Hepatocyte (in vitro differentiated cells): ENCODE measurements around the gene NUP214. TPM values are rescaled to one million over a fixed set of nuclear protein-coding genes. Genes with fewer than 3 reads are reported as not detected.
"Not testable (repeated sequence)": the region's sequence is repeated elsewhere in the genome, so short reads cannot be mapped to it uniquely, and the experiment has no call there.

Experiments used
- DNase-seq: peaks from one replicate; pipeline ENCODE4 v3.0.0-alpha.2; 2016; ENCODE audit warnings: low spot score
- H2AFZ ChIP-seq: fragments of 200-600 bp; sonication (generic); 2 replicates; pipeline ENCODE4 v1.6.0; 2016; ENCODE audit warnings: antibody characterized with exemption, mild to moderate bottlenecking
- H3K27ac ChIP-seq: fragments of 200-600 bp; sonication (generic); 2 replicates; pipeline ENCODE4 v1.5.1; 2016; ENCODE audit warnings: mild to moderate bottlenecking
- H3K27me3 ChIP-seq: fragments of 200-600 bp; sonication (generic); 2 replicates; pipeline ENCODE4 v1.6.1; 2016
- H3K36me3 ChIP-seq: fragments of 200-600 bp; sonication (generic); replicated peaks from 2 replicates; pipeline ENCODE4 v1.5.1; 2016; ENCODE audit warnings: low read depth; ENCODE audit not compliant: insufficient read depth
- H3K4me1 ChIP-seq: fragments of 200-600 bp; sonication (generic); 2 replicates; pipeline ENCODE4 v1.5.1; 2016; ENCODE audit warnings: mild to moderate bottlenecking, moderate library complexity; ENCODE audit not compliant: insufficient read depth
- H3K4me2 ChIP-seq: fragments of 200-600 bp; sonication (generic); 2 replicates; pipeline ENCODE4 v1.6.0; 2016
- H3K4me3 ChIP-seq: fragments of 200-600 bp; sonication (generic); 2 replicates; pipeline ENCODE4 v1.5.1; 2016; ENCODE audit warnings: mild to moderate bottlenecking
- H3K79me2 ChIP-seq: fragments of 200-600 bp; sonication (generic); 2 replicates; pipeline ENCODE4 v1.6.0; 2017; ENCODE audit warnings: mild to moderate bottlenecking
- H3K9me2 ChIP-seq: fragments of 200-600 bp; sonication (generic); replicated peaks from 2 replicates; pipeline ENCODE4 v1.6.0; 2017; ENCODE audit warnings: mild to moderate bottlenecking; ENCODE audit not compliant: insufficient read depth
- H3K9me3 ChIP-seq: fragments of 200-600 bp; sonication (generic); 2 replicates; pipeline ENCODE4 v1.5.1; 2016; ENCODE audit warnings: low read depth, mild to moderate bottlenecking
- H4K20me1 ChIP-seq: fragments of 200-600 bp; sonication (generic); 2 replicates; pipeline ENCODE4 v1.6.0; 2016; ENCODE audit warnings: mild to moderate bottlenecking; ENCODE audit not compliant: insufficient read depth, poor library complexity, severe bottlenecking
- EZH2 ChIP-seq: fragments of 200-600 bp; sonication (generic); IDR thresholded peaks from 2 replicates; pipeline ENCODE4 v1.6.1; 2016; ENCODE audit warnings: antibody characterized with exemption, mild to moderate bottlenecking, borderline replicate concordance
- EZH2phosphoT487 ChIP-seq: fragments of 200-600 bp; sonication (generic); IDR thresholded peaks from one replicate; pipeline ENCODE4 v1.6.1; 2018; ENCODE audit warnings: antibody characterized with exemption, mild to moderate bottlenecking, low read depth, moderate library complexity; ENCODE audit not compliant: unreplicated experiment, severe bottlenecking
- WGBS: methylation state at CpG from one replicate; pipeline ENCODE4 v1.1.6; 2016; ENCODE audit warnings: low lambda C conversion rate; ENCODE audit errors: missing lambda C conversion rate; 5-methylcytosine and 5-hydroxymethylcytosine counted together
- polyA plus RNA-seq: library from polyadenylated mRNA; unstranded; fragments of >200 nt; fragmentation: Nextera tagmentation; extraction: Ambion mirVana; gene quantifications from 2 replicates; pipeline ENCODE4 v1.2.1, GENCODE V29; 2016
- total RNA-seq: library from RNA; depleted of rRNA; stranded (reverse); fragments of >200 nt; gene quantifications from 2 replicates; pipeline ENCODE4 v1.2.3, GENCODE V29; 2014
- TF ChIP-seq, protein P1 (sequence below): fragments of 200-600 bp; sonication (generic); IDR thresholded peaks from 2 replicates; pipeline ENCODE4 v1.5.1; 2016; ENCODE audit warnings: antibody characterized with exemption, mild to moderate bottlenecking; ENCODE audit not compliant: poor library complexity

The NUP214 gene
- total and polyA plus RNA-seq, 2 experiments from 2014 or later = 13.7 to 18.1 TPM

DNA sequence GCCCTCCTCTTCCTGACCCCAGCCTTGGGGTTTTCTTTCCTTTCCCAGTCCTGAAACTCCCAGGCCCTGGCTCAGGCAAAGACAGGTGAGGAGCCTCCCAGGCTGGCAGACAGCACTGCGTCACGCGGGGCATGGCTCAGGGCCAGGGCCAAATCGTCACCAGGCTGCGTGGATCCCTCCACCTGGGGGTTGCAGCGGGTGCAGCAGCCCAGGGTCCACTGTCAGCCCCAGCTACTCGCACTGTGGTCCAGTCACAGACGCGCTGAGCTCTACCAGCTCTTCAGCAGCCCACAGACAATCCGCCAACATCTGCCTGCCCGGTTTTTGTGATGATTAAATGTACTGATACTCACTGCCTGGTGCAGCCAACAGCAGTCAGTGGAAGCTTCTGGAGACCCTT lies 138.8 kb downstream of the NUP214 start:
- H3K4me1 ChIP-seq = no peaks in the 10 kb centered on the region

DNA sequence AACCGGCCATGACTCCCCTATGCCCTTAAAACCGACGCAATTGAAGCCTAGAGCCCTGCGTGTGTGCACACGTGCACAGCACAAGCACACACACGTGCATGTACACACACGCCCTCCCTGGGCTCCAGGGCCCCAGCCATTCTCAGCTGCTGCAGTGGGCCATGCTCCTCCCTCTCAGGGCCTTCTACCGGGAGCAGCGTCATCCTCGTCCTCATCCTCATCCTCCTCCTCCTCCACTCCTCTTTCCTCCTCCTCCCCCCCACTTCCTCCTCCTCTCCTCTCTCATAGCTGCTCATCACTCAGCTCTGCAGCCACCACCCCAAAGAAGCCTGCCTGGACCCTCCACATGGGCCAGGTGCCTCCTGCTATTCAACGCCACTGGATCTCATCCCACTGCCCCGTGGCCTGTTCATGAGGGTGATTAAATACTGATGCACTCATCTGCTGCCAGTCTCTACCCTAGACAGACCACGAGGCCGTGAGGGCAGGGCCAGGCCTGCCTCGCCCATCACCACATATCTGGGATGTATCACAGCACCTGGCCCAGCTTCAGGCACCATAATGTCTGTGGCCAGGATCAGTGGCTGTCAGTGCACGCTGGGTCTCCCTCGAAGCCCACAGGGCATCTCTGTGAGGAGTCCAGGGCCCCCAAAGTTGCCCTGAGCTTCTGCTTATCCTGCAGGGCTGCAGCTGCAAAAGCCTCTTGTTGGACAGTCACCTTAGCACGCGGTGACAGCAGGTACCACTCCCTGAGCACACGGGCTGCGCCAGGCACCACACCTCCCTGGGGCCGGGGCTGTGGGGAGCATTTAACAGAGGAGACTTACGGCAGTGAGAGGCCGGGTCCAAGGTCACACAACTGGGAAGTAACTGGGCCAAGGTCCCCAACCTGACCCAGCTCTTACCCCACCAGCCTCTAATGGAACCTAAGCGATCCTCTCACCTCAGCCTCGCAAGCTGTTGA lies 141.2 kb downstream of the NUP214 start:
- H3K79me2 ChIP-seq = no peaks in the 10 kb centered on the region
- H3K4me1 ChIP-seq = no peaks in the 10 kb centered on the region
- TF ChIP-seq EZH2phosphoT487 (no peak), EZH2 (no peak)
- TF ChIP-seq, protein P1, sequence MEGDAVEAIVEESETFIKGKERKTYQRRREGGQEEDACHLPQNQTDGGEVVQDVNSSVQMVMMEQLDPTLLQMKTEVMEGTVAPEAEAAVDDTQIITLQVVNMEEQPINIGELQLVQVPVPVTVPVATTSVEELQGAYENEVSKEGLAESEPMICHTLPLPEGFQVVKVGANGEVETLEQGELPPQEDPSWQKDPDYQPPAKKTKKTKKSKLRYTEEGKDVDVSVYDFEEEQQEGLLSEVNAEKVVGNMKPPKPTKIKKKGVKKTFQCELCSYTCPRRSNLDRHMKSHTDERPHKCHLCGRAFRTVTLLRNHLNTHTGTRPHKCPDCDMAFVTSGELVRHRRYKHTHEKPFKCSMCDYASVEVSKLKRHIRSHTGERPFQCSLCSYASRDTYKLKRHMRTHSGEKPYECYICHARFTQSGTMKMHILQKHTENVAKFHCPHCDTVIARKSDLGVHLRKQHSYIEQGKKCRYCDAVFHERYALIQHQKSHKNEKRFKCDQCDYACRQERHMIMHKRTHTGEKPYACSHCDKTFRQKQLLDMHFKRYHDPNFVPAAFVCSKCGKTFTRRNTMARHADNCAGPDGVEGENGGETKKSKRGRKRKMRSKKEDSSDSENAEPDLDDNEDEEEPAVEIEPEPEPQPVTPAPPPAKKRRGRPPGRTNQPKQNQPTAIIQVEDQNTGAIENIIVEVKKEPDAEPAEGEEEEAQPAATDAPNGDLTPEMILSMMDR = no peak
- no peak overlapping the region for H3K4me2 ChIP-seq
- no peaks in the 10 kb centered on the region for H3K36me3 ChIP-seq
- H3K4me3 ChIP-seq = no peak overlapping the region
- WGBS = 84% methylated on average over 25 of the region's 26 CpGs
- no peaks in the 10 kb centered on the region for H3K27me3 ChIP-seq
- no peak overlapping the region for H3K27ac ChIP-seq
- H2AFZ ChIP-seq = no peak overlapping the region
- H4K20me1 ChIP-seq = no peaks in the 10 kb centered on the region
- peak; percentile 4 for DNase-seq
- no peaks in the 10 kb centered on the region for H3K9me3 ChIP-seq
- H3K9me2 ChIP-seq = no peaks in the 10 kb centered on the region

More for the DNA sequence above, 138.8 kb downstream of the NUP214 start:
- Histone ChIP-seq H3K27ac (no peak overlapping the region), H3K27me3 (no peaks in the 10 kb centered on the region), H3K4me3 (no peak overlapping the region), H2AFZ (no peak overlapping the region), H3K36me3 (no peaks in the 10 kb centered on the region), H3K9me2 (no peaks in the 10 kb centered on the region), H3K9me3 (no peaks in the 10 kb centered on the region), H3K4me2 (no peak overlapping the region), H4K20me1 (no peaks in the 10 kb centered on the region), H3K79me2 (no peaks in the 10 kb centered on the region)
- no peak for DNase-seq
- TF ChIP-seq EZH2 (no peak), EZH2phosphoT487 (no peak)
- TF ChIP-seq, protein P1 = no peak
- 91% methylated on average over 11 of the region's 11 CpGs for WGBS

DNA sequence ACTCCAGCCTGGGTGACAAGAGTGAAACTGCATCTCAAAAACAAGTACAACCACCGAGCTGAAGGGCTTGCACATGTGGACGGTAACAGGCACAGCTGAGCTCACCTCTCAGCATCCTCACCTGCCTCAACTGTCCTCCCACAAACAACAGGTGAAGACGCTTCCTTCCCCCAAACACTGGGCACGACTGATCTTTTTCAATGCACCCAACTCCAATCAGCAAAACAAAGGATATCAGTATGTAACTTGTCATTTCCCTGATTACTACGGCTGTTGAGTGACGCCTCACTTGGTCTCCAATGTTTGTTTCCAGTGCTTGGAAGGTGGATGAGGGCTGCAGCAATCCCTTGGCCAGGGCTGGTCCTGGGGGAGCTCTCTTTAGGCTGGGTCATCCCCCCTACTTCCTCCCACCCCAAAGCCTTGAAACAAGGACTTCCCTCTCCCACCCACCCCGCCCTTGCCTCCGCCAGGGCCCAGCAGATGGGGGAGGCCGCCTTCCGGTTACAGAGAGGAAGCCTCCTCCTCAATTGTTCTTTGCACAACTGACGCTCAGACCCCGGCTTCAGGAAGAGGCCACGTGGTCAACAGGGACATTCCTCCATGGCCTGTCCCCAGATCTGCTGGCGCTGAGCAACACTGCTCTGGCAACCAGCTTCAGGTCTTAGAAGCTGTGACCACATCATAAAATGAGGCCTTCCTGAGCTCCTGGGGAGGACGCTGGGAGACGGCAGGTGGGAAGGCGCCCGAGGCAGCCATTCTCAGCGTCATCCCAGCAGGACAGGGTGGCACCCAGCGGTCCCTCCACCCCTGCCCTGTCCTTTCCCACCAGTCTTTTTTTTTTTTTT lies 145.0 kb downstream of the NUP214 start:
- no peaks in the 10 kb centered on the region for H3K9me3 ChIP-seq
- TF ChIP-seq EZH2phosphoT487 (no peak), EZH2 (no peak)
- TF ChIP-seq, protein P1 = no peak
- peaks cover 18% of the 10 kb centered on the region for H3K27me3 ChIP-seq
- H3K4me2 ChIP-seq = no peak overlapping the region
- H3K36me3 ChIP-seq = no peaks in the 10 kb centered on the region
- H4K20me1 ChIP-seq = no peaks in the 10 kb centered on the region
- WGBS = 80% methylated on average over 17 of the region's 20 CpGs
- no peaks in the 10 kb centered on the region for H3K4me1 ChIP-seq
- H3K9me2 ChIP-seq = no peaks in the 10 kb centered on the region
- no peak for DNase-seq
- H2AFZ ChIP-seq = no peak overlapping the region
- no peak overlapping the region for H3K27ac ChIP-seq
- H3K79me2 ChIP-seq = no peaks in the 10 kb centered on the region
- no peak overlapping the region for H3K4me3 ChIP-seq

DNA sequence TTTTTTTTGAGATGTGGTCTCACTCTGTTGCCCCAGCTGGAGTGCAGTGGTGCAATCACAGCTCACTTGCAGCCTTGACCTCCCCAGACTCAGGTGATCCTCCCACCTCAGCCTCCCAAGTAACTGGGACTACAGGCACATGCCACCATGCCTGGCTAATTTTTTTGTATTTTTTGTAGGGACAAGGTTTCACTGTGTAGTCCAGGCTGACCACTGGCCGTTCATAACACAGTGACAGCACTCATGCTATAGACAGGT lies 145.6 kb downstream of the NUP214 start:
- 93% methylated on average over 1 of the region's 1 CpG for WGBS
- not testable (repeated sequence) for DNase-seq, H2AFZ ChIP-seq, H3K9me2 ChIP-seq, H3K9me3 ChIP-seq, H4K20me1 ChIP-seq, H3K4me3 ChIP-seq, H3K27ac ChIP-seq, H3K36me3 ChIP-seq, H3K4me2 ChIP-seq, H3K79me2 ChIP-seq, H3K4me1 ChIP-seq
- peaks cover 24% of the 10 kb centered on the region for H3K27me3 ChIP-seq
